ENCODE results near the gene OLFML2A.

OLFML2A gene

DNA sequence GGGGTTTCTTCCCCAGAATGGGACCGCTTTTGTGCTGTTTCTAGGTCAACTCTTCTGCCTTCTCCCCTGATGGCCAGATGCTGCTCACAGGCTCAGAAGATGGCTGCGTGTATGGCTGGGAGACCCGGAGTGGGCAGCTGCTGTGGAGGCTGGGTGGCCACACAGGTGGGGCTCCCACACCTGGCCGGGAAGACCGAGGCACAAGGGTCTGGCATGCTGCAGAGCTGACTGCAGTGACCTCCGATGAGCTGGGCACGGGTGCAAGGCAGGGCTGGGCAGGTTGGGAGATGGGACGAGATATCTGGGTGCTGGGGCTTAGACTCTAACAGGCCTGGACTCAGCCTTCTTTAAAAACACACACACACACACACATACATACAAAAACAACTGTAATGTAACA is 77.2 kb downstream of the OLFML2A start:
- no peak for DNase-seq (ENCODE audit: low spot score)

DNA sequence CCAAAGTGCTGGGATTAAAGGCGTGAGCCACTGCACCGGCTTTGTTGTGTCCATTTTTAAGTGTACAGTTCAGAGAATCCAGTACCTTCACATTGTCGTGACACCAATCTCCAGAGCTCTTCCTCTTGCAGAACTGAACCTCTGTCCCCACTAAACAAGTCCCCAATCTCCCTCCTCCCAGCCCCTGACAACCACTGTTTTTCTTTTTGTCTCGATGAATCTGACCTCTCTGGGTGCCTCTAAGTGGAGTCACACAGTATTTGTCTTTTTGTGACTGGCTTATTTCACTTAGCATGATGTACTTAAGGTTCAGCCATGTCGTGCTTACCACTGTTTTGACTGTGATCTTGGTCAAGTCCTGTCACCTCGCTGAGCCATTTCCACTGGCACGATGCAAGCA is 77.9 kb downstream of the OLFML2A start:
- DNase-seq (ENCODE audit: low spot score): no peak

DNA sequence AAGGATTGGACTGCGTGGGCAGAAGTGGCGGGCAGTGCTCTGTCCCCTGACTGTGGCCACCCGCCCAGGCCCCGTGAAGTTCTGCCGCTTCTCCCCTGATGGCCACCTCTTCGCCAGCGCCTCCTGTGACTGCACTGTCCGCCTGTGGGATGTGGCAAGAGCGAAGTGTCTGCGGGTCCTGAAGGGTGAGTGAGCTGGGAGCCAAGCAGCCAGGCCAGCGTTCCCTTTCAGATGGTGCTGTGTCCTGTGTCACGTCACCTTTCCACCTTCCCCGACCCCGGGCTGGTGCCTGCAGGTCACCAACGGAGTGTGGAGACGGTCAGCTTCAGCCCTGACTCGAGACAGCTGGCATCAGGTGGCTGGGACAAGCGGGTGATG is 78.6 kb downstream of the OLFML2A start:
- DNase-seq (ENCODE audit: low spot score): no peak

DNA sequence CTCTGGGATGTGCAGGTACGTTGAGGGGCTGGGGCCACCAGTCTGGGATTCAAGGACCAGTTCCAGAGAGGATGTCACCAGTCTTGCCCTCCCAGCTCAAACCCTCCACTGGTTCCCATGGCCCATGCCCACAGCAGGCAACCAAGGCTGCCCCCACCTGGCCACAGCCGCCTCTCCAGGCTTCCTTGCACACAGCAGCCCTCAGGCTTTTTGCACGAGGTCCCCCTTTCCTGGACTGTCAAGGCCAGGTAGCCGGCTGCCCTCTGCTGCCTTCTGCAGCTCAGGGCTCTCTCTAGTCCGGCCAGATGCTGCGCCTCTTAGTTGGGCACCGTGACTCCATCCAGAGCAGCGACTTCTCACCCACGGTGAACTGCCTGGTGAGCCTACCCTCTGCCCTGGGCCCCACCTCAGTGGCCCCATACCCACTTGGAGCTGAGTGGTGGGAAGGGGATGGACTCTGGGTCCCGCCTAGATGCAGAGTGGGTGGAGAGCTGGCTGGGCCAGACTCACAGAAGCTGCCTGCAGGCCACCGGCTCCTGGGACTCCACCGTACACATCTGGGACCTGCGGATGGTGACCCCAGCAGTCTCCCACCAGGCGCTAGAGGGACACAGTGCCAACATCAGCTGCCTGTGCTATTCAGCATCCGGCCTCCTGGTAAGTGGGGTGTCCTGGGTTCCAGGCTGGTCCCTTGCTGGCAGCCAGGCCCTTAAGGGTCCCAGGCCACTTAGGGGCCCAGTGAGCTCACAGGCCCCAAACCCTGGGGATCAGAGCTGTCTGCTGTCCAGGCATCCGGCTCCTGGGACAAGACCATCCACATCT is 79.2 kb downstream of the OLFML2A start:
- peak; percentile 69 for DNase-seq (ENCODE audit: low spot score)

DNA sequence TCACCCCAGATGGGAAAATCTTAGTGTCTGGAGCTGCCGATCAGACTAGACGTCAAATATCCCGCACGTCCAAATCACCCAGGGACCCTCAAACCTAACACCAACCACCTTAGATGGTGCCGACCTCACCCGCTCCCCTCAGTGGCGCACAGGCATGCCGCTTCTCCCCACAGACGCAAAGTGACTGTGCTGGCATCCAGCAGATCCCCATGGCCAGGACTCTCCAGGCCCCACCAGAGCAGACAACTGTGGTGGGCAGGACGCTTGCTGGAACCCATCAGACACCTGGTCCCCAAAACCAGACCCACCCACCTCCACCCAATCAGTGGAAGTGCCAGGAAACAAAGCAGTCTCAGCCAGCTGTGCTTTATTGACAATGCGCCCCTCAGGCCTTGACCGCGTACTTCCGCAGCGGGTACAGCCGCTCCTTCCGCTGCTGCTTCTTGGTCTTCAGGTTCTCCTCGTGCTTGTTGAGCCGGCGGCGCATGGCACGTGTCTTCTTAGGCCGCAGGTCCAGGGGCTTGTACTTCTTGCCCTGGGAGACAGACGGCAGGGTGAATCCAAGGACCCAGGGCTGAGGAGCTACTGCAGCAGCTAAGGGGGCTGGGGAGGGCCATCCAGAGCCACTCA is 80.7 kb downstream of the OLFML2A start:
- no peak for DNase-seq (ENCODE audit: low spot score)

GRCh38 chr9:124858330-124859046 is 81.6 kb downstream of the OLFML2A start:
- no peak for DNase-seq (ENCODE audit: low spot score)

DNA sequence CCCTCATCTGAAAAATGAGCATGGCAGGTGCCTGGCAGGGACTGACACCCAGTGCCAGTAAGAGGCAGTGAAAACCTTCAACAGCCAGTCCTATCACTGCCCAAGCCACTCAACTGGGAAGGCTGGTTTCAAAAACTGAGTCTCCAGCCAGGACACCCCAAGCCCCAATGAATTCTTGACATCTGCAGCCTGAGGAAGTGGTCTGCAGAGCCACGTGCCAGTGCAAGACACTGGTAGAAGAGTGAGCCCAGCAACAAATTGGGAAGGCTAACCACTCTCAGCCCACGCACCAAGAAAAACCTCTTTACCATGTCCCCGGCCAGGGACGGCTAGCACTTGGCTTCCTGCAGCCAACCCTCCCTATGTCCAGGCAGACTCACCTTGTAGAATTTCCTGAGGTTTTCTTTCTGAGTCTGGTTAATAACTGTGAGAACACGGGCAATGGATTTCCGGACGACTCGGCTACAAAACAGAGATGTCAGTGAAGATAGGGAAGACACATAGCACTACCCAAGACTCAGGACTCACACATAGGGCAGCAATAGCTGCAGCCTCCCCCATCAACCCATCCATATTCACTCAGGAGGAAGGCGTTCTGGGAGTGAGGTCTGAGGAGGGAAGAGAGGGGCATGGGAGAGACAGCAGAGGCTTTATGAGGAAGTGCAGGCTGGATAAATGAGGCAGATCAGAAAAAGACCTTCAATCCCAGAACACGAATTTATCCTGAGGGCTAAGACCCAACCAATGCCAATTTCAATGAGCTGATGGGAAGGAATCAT is 83.1 kb downstream of the OLFML2A start:
- no peak for DNase-seq (ENCODE audit: low spot score)

DNA sequence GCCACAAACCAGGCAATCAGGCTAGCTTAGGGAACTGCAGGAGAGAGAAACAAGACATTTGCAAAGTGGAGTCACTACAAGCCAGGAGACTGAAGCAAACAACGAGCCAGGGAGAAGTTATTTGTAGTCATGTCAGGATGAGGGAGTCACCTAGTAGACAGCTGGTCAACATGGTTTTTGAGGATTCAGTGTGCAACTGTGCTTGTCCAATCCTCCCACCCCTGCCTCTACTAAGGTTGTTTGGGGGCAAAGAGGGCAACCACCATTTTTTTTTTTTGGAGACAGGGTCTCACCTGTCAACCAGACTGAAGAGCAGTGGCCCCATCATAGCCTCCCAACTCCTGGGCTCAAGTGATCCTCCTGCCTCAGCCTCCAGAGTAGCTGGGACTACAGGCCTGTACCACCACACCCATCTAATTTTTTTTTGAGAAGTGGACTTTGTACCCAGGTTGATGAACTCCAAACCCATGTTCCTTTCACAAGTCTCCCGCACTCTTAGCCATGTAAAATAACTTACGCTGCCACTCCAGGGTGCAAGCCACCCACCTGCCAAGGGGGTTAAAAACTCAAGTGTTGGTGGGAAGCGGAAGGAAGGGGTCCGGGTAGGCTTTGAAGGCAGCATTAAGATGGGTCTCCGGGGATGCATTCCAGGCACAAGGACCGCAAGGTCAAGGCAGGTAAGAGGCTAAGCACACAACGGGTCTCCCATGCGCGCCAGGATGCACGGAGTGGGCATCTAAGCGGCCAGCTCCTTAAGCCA is 83.8 kb downstream of the OLFML2A start:
- DNase-seq (ENCODE audit: low spot score): no peak

DNA sequence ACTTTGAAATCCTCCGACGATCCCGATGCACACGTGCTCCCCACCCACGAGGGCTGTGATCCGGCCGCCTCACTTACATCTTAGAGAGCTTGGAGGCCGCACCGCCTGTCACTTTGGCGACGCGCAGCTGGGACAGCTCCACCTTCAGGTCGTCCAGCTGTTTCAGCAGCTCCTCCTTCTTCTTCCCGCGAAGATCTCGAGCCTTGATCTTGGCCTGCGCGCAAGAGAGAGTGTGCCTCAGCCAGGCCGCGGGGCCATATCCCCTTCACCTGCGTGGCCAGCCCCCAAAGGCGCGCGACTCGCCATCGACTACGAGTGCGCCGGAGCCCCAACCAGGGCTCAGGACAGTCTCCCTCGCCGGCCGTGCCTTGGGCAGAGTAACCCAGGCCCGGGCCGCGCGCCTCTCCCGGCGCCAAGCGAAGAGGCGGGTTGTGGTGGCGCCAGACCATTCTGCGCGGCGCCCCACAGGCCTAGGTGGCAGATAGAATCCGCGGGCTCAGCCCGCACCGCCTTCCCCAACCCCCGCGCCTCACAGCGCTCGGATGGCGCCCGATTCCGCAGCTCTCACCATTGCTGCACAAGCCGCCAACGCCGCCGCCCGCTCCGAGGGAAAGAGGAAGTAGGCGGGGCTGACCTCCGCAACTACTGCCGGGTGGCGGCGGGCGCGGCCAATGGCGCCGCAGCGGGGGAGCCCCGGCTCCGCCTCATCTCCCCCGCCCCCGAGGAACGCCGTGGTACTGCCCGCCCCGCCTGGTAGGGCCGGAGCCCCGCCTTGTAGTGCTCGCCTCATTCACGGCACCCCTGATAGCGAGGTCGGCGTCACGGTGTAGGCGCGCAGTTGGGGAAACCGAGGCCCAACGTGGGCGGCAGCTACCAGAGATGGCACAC is 84.7 kb downstream of the OLFML2A start, which contains the start of the genes ARPC5L and RPL35:
TSS of gene ARPC5L (plus strand) at position 789 of the 888 bp plus-strand sequence. CDS start 7,161 bp downstream, outside the sequence.
TSS of gene RPL35 (minus strand) at position 616 of the 888 bp plus-strand sequence. CDS start at position 571, 45 bp downstream.
- DNase-seq (ENCODE audit: low spot score): peak; percentile 95

GRCh38 chr9:124863371-124863871 is 86.5 kb downstream of the OLFML2A start:
- no peak for DNase-seq (ENCODE audit: low spot score)

Data from ecto neural progenitor cell (in vitro differentiated cells).